ENCODE data around the gene PPARG.

DNA sequence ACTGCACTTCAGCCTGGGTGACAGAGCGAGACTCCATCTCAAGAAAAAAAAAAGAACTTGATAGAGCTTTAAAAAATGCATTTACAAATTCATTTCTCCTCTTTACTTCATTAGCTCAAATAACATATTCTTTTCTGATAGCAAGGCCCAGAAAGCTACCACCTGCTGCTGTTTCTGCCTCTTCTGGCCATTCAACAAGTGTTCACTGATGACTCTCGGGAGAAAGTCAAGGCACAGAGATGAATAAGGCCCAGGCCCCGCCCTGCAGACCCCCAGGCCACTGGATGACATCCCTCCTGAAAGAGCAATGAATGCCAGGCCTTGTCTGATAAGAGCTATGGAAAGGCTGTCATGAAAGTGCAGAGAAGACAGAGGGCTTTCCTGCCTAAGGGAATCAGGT, 181.8 kb downstream of the PPARG start:
- TF ChIP-seq, protein P1, sequence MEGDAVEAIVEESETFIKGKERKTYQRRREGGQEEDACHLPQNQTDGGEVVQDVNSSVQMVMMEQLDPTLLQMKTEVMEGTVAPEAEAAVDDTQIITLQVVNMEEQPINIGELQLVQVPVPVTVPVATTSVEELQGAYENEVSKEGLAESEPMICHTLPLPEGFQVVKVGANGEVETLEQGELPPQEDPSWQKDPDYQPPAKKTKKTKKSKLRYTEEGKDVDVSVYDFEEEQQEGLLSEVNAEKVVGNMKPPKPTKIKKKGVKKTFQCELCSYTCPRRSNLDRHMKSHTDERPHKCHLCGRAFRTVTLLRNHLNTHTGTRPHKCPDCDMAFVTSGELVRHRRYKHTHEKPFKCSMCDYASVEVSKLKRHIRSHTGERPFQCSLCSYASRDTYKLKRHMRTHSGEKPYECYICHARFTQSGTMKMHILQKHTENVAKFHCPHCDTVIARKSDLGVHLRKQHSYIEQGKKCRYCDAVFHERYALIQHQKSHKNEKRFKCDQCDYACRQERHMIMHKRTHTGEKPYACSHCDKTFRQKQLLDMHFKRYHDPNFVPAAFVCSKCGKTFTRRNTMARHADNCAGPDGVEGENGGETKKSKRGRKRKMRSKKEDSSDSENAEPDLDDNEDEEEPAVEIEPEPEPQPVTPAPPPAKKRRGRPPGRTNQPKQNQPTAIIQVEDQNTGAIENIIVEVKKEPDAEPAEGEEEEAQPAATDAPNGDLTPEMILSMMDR (conservative IDR thresholded peaks at IDR 0.05; ENCODE audit: low read depth in 2 of 2) = no peak
- TF ChIP-seq POLR2AphosphoS5 (IDR thresholded peaks at IDR 0.05; ENCODE audit: low read depth) (no peak), EZH2 (IDR thresholded peaks at IDR 0.05; ENCODE audit: low read depth, unreplicated experiment) (no peak), JUNB (IDR thresholded peaks at IDR 0.05; ENCODE audit: unreplicated experiment) (no peak)
- TF ChIP-seq, protein P2, sequence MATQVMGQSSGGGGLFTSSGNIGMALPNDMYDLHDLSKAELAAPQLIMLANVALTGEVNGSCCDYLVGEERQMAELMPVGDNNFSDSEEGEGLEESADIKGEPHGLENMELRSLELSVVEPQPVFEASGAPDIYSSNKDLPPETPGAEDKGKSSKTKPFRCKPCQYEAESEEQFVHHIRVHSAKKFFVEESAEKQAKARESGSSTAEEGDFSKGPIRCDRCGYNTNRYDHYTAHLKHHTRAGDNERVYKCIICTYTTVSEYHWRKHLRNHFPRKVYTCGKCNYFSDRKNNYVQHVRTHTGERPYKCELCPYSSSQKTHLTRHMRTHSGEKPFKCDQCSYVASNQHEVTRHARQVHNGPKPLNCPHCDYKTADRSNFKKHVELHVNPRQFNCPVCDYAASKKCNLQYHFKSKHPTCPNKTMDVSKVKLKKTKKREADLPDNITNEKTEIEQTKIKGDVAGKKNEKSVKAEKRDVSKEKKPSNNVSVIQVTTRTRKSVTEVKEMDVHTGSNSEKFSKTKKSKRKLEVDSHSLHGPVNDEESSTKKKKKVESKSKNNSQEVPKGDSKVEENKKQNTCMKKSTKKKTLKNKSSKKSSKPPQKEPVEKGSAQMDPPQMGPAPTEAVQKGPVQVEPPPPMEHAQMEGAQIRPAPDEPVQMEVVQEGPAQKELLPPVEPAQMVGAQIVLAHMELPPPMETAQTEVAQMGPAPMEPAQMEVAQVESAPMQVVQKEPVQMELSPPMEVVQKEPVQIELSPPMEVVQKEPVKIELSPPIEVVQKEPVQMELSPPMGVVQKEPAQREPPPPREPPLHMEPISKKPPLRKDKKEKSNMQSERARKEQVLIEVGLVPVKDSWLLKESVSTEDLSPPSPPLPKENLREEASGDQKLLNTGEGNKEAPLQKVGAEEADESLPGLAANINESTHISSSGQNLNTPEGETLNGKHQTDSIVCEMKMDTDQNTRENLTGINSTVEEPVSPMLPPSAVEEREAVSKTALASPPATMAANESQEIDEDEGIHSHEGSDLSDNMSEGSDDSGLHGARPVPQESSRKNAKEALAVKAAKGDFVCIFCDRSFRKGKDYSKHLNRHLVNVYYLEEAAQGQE (IDR thresholded peaks at IDR 0.05; ENCODE audit: unreplicated experiment) = no peak
